Activated CD4-positive, CD25-positive, alpha-beta regulatory T cell (primary cell): Measurements from ENCODE around the gene EIF4A3.

ENCODE experiments used
- DNase-seq, 4 experiments: peaks; one replicate each; lab custom pipeline; 2025; lab: John Stamatoyannopoulos, UW

Gene EIF4A3

GRCh38 chr17:80132906-80133625, 13.9 kb downstream of the EIF4A3 start:
- no peak for DNase-seq

GRCh38 chr17:80130992-80131391, 15.9 kb downstream of the EIF4A3 start:
- no peak for DNase-seq

- no peak for DNase-seq
Measured at GRCh38 chr17:80129006-80129565, 17.8 kb downstream of the EIF4A3 start.

GRCh38 chr17:80126449-80126715, 20.5 kb downstream of the EIF4A3 start:
- no peak for DNase-seq

GRCh38 chr17:80125656-80126448, 21.1 kb downstream of the EIF4A3 start:
- no peak for DNase-seq

GRCh38 chr17:80124351-80124981, 22.5 kb downstream of the EIF4A3 start:
- no peak for DNase-seq

GRCh38 chr17:80123791-80124190, 23.1 kb downstream of the EIF4A3 start:
- DNase-seq = no peak

GRCh38 chr17:80122926-80123505, 23.9 kb downstream of the EIF4A3 start:
- no peak for DNase-seq

GRCh38 chr17:80122026-80122575, 24.8 kb downstream of the EIF4A3 start:
- DNase-seq = no peak

GRCh38 chr17:80119839-80120238, 27.1 kb downstream of the EIF4A3 start:
- DNase-seq = no peak

GRCh38 chr17:80119271-80119791, 27.6 kb downstream of the EIF4A3 start:
- no peak for DNase-seq

GRCh38 chr17:80118601-80119270, 28.2 kb downstream of the EIF4A3 start:
- DNase-seq = no peak

- no peak for DNase-seq
Measured at GRCh38 chr17:80117491-80118401, 29.2 kb downstream of the EIF4A3 start.

GRCh38 chr17:80116921-80117380, 30.0 kb downstream of the EIF4A3 start:
- no peak for DNase-seq

GRCh38 chr17:80116276-80116920, 30.5 kb downstream of the EIF4A3 start:
- DNase-seq = no peak

- DNase-seq = no peak
Measured at GRCh38 chr17:80115159-80115558, 31.8 kb downstream of the EIF4A3 start.

GRCh38 chr17:80114758-80115157, 32.2 kb downstream of the EIF4A3 start:
- no peak for DNase-seq

- no peak for DNase-seq
Measured at GRCh38 chr17:80113033-80113484, 33.9 kb downstream of the EIF4A3 start.

- DNase-seq = no peak
Measured at GRCh38 chr17:80112471-80113032, 34.4 kb downstream of the EIF4A3 start.
